Measurements from ENCODE around the gene TBC1D9B.
"Not testable (repeated sequence)": the region's sequence is repeated elsewhere in the genome, so short reads cannot be mapped to it uniquely, and the experiment has no call there.

Gene TBC1D9B

DNA sequence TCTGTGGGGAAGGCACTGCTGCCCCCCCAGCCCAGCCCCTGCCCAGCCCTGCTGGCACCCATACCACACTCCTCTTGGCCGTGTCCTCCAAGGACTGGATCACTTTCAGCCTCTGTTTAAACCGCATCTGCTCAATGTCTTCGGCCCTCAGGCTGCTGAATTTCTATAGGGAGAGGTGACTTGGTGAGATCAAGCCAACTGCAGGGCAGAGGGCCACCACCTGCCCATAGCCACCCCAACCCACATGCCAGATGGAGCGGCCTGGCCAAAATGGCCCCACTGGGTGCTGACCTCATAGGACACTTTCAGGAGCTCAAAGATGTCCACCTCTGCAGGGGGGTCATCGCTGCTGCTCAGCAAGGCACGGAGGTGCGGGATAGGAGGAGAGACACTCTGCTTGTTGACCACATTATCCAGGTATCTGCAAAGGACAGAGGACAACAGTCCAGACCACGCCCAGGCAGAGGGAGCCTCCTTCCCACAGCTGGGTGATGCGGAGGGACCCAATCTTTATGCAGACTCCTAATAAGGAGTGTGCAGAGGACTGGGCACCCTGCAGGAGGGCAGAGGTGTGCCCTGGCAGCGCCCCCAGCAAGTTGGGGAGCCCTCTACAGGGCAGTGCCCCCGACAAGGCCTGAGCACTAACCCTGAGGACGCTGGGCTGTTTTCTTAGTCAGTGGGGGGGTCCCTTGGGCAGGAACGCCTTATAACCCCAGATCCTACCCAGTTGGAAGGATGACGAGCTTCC is 34.7 kb downstream of the TBC1D9B start:
- ATAC-seq (ENCODE audit: insufficient read depth, low read depth) (no peak), DNase-seq (no peak)
- no peaks in the 10 kb centered on the region for H3K9me3 ChIP-seq (ENCODE audit: insufficient read depth, low read length, severe bottlenecking)
- no peak overlapping the region for H3K9ac ChIP-seq (ENCODE audit: low read depth, low read length)
- no peak for TF ChIP-seq EZH2 (IDR thresholded peaks at IDR 0.05; ENCODE audit: borderline replicate concordance, low read depth, low read length, severe bottlenecking)
- TF ChIP-seq, protein P1, sequence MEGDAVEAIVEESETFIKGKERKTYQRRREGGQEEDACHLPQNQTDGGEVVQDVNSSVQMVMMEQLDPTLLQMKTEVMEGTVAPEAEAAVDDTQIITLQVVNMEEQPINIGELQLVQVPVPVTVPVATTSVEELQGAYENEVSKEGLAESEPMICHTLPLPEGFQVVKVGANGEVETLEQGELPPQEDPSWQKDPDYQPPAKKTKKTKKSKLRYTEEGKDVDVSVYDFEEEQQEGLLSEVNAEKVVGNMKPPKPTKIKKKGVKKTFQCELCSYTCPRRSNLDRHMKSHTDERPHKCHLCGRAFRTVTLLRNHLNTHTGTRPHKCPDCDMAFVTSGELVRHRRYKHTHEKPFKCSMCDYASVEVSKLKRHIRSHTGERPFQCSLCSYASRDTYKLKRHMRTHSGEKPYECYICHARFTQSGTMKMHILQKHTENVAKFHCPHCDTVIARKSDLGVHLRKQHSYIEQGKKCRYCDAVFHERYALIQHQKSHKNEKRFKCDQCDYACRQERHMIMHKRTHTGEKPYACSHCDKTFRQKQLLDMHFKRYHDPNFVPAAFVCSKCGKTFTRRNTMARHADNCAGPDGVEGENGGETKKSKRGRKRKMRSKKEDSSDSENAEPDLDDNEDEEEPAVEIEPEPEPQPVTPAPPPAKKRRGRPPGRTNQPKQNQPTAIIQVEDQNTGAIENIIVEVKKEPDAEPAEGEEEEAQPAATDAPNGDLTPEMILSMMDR (IDR thresholded peaks at IDR 0.05; ENCODE audit: borderline replicate concordance, extremely low read depth, low read length, poor library complexity, severe bottlenecking) = no peak
- H3K27me3 ChIP-seq (ENCODE audit: insufficient read depth, low read length, poor library complexity) = no peaks in the 10 kb centered on the region
- H3K79me2 ChIP-seq (ENCODE audit: insufficient read depth, low read length) = no peaks in the 10 kb centered on the region
- no peak overlapping the region for H3K4me3 ChIP-seq (ENCODE audit: low read depth in 1 of 2, low read length in 2 of 2)
- H2AFZ ChIP-seq (ENCODE audit: low read depth, low read length) = no peak overlapping the region
- no peaks in the 10 kb centered on the region for H3K4me1 ChIP-seq (ENCODE audit: insufficient read depth, low read length)
- H4K20me1 ChIP-seq (ENCODE audit: insufficient read depth, low read length) = peaks cover 4% of the 10 kb centered on the region; the same call in 1 of the 2 replicates
- peaks cover 85% of the 10 kb centered on the region for H3K36me3 ChIP-seq (ENCODE audit: insufficient read depth, low read length)
- no peak overlapping the region for H3K4me2 ChIP-seq (ENCODE audit: insufficient read depth, low read length)
- no peak overlapping the region for H3K27ac ChIP-seq (ENCODE audit: low read length)

DNA sequence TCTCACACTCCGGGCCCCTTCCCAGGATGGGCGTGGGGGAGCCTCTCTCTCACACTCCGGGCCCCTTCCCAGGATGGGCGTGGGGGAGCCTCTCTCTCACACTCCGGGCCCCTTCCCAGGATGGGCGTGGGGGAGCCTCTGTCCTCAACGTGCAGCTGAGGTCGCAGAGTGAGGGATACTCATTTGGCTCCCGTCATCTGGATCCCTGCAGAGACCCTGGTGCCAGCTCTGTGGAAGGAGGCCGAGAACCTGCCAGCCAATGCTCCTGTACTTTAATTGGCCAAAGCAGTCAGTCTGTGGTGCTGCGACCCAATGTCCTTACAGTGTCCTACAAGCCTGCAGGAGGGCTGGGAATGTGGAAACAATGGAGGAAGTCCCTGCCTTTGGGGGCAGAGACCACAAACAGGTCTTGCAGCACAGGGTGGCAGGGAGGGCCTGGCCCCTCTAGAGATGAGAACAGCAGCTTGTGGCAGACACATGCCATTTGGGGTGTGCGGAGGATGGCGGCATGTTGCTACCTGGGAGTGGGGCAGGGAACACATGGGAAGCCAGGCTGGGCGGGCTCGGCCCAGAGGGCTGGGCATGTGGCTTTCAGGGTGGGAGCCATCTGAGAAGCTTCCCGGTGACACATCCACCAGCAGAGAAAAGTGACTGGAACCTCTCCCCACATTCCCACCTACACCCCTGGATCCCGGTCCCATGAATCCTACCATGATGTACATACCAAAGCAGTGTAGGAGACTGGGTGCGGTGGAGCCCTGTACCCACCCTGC is 35.5 kb downstream of the TBC1D9B start:
- peaks cover 4% of the 10 kb centered on the region; the same call in 1 of the 2 replicates for H4K20me1 ChIP-seq (ENCODE audit: insufficient read depth, low read length)
- ATAC-seq (ENCODE audit: insufficient read depth, low read depth) (no peak), DNase-seq (no peak)
- no peaks in the 10 kb centered on the region for H3K79me2 ChIP-seq (ENCODE audit: insufficient read depth, low read length)
- no peak overlapping the region for H2AFZ ChIP-seq (ENCODE audit: low read depth, low read length)
- no peak overlapping the region for H3K9ac ChIP-seq (ENCODE audit: low read depth, low read length)
- no peaks in the 10 kb centered on the region for H3K27me3 ChIP-seq (ENCODE audit: insufficient read depth, low read length, poor library complexity)
- H3K9me3 ChIP-seq (ENCODE audit: insufficient read depth, low read length, severe bottlenecking) = no peaks in the 10 kb centered on the region
- no peak overlapping the region for H3K4me2 ChIP-seq (ENCODE audit: insufficient read depth, low read length)
- H3K4me3 ChIP-seq (ENCODE audit: low read depth in 1 of 2, low read length in 2 of 2) = no peak overlapping the region
- TF ChIP-seq, protein P1 (IDR thresholded peaks at IDR 0.05; ENCODE audit: borderline replicate concordance, extremely low read depth, low read length, poor library complexity, severe bottlenecking) = no peak
- TF ChIP-seq EZH2 (IDR thresholded peaks at IDR 0.05; ENCODE audit: borderline replicate concordance, low read depth, low read length, severe bottlenecking) = no peak
- no peaks in the 10 kb centered on the region for H3K4me1 ChIP-seq (ENCODE audit: insufficient read depth, low read length)
- H3K27ac ChIP-seq (ENCODE audit: low read length) = no peak overlapping the region
- peaks cover 88% of the 10 kb centered on the region for H3K36me3 ChIP-seq (ENCODE audit: insufficient read depth, low read length)

DNA sequence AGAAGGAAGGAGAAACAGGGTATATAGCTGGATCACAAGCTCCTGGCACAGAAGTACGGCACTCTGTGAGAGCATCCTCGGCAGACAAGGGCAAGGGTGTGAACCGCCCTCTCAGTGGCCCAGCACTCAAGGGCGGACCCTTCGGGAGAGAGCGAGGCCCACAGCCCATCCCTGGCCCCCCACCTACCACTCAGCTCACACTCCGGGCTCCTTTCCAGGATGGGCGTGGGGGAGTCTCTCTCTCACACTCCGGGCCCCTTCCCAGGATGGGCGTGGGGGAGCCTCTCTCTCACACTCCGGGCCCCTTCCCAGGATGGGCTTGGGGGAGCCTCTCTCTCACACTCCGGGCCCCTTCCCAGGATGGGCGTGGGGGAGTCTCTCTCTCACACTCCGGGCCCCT is 36.2 kb downstream of the TBC1D9B start:
- H3K27me3 ChIP-seq (ENCODE audit: insufficient read depth, low read length, poor library complexity); H3K9me3 ChIP-seq (ENCODE audit: insufficient read depth, low read length, severe bottlenecking); H3K4me1 ChIP-seq (ENCODE audit: insufficient read depth, low read length); H4K20me1 ChIP-seq (ENCODE audit: insufficient read depth, low read length); DNase-seq; H3K27ac ChIP-seq (ENCODE audit: low read length); H3K4me2 ChIP-seq (ENCODE audit: insufficient read depth, low read length); ATAC-seq (ENCODE audit: insufficient read depth, low read depth); H2AFZ ChIP-seq (ENCODE audit: low read depth, low read length); H3K9ac ChIP-seq (ENCODE audit: low read depth, low read length); H3K4me3 ChIP-seq (ENCODE audit: low read depth in 1 of 2, low read length in 2 of 2); H3K79me2 ChIP-seq (ENCODE audit: insufficient read depth, low read length): not testable (repeated sequence)
- H3K36me3 ChIP-seq (ENCODE audit: insufficient read depth, low read length) = peaks cover 89% of the 10 kb centered on the region

DNA sequence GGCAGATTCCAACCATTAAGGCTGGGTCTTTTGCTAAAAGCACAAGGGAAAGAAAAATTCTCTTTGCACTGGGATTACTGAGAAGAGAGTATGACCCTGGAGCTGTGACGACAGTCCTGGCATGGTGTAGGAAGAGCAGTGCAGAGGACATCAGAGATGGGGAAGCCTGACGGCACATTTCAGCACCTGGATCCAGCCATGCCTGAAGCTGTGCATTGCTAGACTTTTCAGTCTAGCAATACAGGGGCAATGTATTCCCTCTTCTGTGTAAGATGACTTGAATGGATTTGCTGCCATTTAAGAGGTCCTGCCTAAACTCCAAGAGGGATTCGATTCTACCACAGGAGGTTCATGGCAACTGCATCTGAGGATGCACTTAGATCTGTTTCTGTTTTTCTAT is 36.7 kb downstream of the TBC1D9B start:
- Histone ChIP-seq H4K20me1 (ENCODE audit: insufficient read depth, low read length) (peaks cover 4% of the 10 kb centered on the region; the same call in 1 of the 2 replicates), H3K9ac (ENCODE audit: low read depth, low read length) (no peak overlapping the region), H3K9me3 (ENCODE audit: insufficient read depth, low read length, severe bottlenecking) (no peaks in the 10 kb centered on the region), H3K4me2 (ENCODE audit: insufficient read depth, low read length) (no peak overlapping the region), H3K4me3 (ENCODE audit: low read depth in 1 of 2, low read length in 2 of 2) (no peak overlapping the region), H3K4me1 (ENCODE audit: insufficient read depth, low read length) (no peaks in the 10 kb centered on the region), H3K36me3 (ENCODE audit: insufficient read depth, low read length) (peaks cover 89% of the 10 kb centered on the region), H3K27me3 (ENCODE audit: insufficient read depth, low read length, poor library complexity) (no peaks in the 10 kb centered on the region), H3K27ac (ENCODE audit: low read length) (no peak overlapping the region), H3K79me2 (ENCODE audit: insufficient read depth, low read length) (no peaks in the 10 kb centered on the region), H2AFZ (ENCODE audit: low read depth, low read length) (no peak overlapping the region)
- no peak for TF ChIP-seq EZH2 (IDR thresholded peaks at IDR 0.05; ENCODE audit: borderline replicate concordance, low read depth, low read length, severe bottlenecking)
- TF ChIP-seq, protein P1 (IDR thresholded peaks at IDR 0.05; ENCODE audit: borderline replicate concordance, extremely low read depth, low read length, poor library complexity, severe bottlenecking) = no peak
- ATAC-seq (ENCODE audit: insufficient read depth, low read depth) (no peak), DNase-seq (no peak)
